MM.1S (cell line): ENCODE data around the gene PLA2G2F.

Source experiments
- EZH2 ChIP-seq: fragments of 300-600 bp; sonication (generic); optimal IDR thresholded peaks from 2 replicates; pipeline ENCODE3; 2017; ENCODE audit warnings: low read depth, mild to moderate bottlenecking, antibody characterized with exemption, low read length, mixed read lengths
- EZH2phosphoT487 ChIP-seq: fragments of 300-600 bp; sonication (generic); IDR thresholded peaks from 2 replicates; pipeline ENCODE4 v1.6.1; 2018; ENCODE audit warnings: antibody characterized with exemption, low read length
- TF ChIP-seq, protein P1 (sequence below): fragments of 300-600 bp; sonication (generic); IDR thresholded peaks from 2 replicates; pipeline ENCODE4 v1.5.1; 2016; ENCODE audit warnings: antibody characterized with exemption, low read length, mixed read lengths

DNA sequence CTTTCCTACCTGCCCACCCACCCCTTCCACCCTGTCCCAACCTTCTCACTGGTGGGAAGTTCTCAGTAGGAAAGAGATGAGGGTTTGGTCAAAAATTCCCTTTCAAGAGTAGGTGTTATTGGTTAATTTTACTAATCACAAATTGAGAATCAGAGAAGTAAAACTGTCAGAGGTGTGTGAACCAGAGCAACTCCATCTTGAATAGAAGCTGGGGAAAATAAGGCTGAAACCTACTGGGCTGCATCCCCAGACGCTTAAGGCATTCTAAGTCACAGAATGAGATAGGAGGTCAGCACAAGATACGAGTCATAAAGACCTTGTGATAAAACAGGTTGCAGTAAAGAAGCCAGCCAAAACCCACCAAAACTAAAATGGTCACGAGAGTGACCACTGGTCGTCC, 31.3 kb upstream of the PLA2G2F start:
- TF ChIP-seq, protein P1, sequence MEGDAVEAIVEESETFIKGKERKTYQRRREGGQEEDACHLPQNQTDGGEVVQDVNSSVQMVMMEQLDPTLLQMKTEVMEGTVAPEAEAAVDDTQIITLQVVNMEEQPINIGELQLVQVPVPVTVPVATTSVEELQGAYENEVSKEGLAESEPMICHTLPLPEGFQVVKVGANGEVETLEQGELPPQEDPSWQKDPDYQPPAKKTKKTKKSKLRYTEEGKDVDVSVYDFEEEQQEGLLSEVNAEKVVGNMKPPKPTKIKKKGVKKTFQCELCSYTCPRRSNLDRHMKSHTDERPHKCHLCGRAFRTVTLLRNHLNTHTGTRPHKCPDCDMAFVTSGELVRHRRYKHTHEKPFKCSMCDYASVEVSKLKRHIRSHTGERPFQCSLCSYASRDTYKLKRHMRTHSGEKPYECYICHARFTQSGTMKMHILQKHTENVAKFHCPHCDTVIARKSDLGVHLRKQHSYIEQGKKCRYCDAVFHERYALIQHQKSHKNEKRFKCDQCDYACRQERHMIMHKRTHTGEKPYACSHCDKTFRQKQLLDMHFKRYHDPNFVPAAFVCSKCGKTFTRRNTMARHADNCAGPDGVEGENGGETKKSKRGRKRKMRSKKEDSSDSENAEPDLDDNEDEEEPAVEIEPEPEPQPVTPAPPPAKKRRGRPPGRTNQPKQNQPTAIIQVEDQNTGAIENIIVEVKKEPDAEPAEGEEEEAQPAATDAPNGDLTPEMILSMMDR: no peak
- no peak for TF ChIP-seq EZH2
- TF ChIP-seq EZH2phosphoT487: no peak
